HepG2 (cell line): Measurements from ENCODE around the gene ELMOD3. TPM values are rescaled to one million over a fixed set of nuclear protein-coding genes. Genes with fewer than 3 reads are reported as not detected.

Experiments
- ARID2 ChIP-seq: sonication (generic); formaldehyde crosslinking; IDR thresholded peaks from 2 replicates; pipeline ENCODE4 v1.8.1; 2022; ENCODE audit warnings: mild to moderate bottlenecking, missing genetic modification reagents, borderline replicate concordance
- ASH2L ChIP-seq: fragments of 300-600, 200-600 bp; sonication (generic); IDR thresholded peaks from 2 replicates; pipeline ENCODE4 v1.7.0; 2017; ENCODE audit warnings: low read depth, mild to moderate bottlenecking, moderate library complexity, mixed read lengths, low read length; ENCODE audit not compliant: insufficient read length
- GATA4 ChIP-seq: sonication (generic); IDR thresholded peaks from 2 replicates; pipeline ENCODE4 v1.6.1; 2016; ENCODE audit warnings: antibody characterized with exemption, low read depth, borderline replicate concordance
- IKZF4 ChIP-seq: sonication (generic); formaldehyde crosslinking; IDR thresholded peaks from 2 replicates; pipeline ENCODE4 v1.5.1; 2020; ENCODE audit warnings: borderline replicate concordance, mild to moderate bottlenecking, low read depth, missing genetic modification reagents; ENCODE audit errors: not compliant biosample characterization
- JUN ChIP-seq: sonication (generic); formaldehyde crosslinking; IDR thresholded peaks from 2 replicates; pipeline ENCODE4 v1.4.0; 2020; ENCODE audit warnings: mild to moderate bottlenecking, missing genetic modification reagents
- JUND ChIP-seq: sonication (generic); formaldehyde crosslinking; IDR thresholded peaks from 2 replicates; pipeline ENCODE4 v1.8.0; 2022; ENCODE audit warnings: mild to moderate bottlenecking, missing genetic modification reagents
- KMT2A ChIP-seq: sonication (generic); formaldehyde crosslinking; IDR thresholded peaks from 2 replicates; pipeline ENCODE4 v1.4.0; 2020; ENCODE audit warnings: missing genetic modification reagents
- MLLT10 ChIP-seq: sonication (generic); formaldehyde crosslinking; IDR thresholded peaks from 2 replicates; pipeline ENCODE4 v1.4.0; 2020; ENCODE audit warnings: missing genetic modification reagents
- MXD4 ChIP-seq: IDR thresholded peaks from 2 replicates; pipeline ENCODE4 v1.6.1; 2016; ENCODE audit warnings: mild to moderate bottlenecking, missing biosample characterization, missing genetic modification reagents
- U2AF1 ChIP-seq: fragments of 200-400 bp; formaldehyde crosslinking; optimal IDR thresholded peaks from 2 replicates; pipeline ENCODE3; 2017; ENCODE audit warnings: mild to moderate bottlenecking, low read depth, low read length
- ZBTB3 ChIP-seq: sonication (generic); formaldehyde crosslinking; IDR thresholded peaks from 2 replicates; pipeline ENCODE4 v1.4.0; 2020; ENCODE audit warnings: low read depth, mild to moderate bottlenecking, moderate library complexity, missing genetic modification reagents, borderline replicate concordance
- ZKSCAN5 ChIP-seq: sonication (generic); formaldehyde crosslinking; IDR thresholded peaks from 2 replicates; pipeline ENCODE4 v1.5.1; 2020; ENCODE audit warnings: mild to moderate bottlenecking, missing genetic modification reagents
- ZMYM2 ChIP-seq: sonication (generic); formaldehyde crosslinking; IDR thresholded peaks from 2 replicates; pipeline ENCODE4 v1.8.0; 2022; ENCODE audit warnings: mild to moderate bottlenecking, missing genetic modification reagents
- ZNF33B ChIP-seq: sonication (generic); formaldehyde crosslinking; IDR thresholded peaks from 2 replicates; pipeline ENCODE4 v1.5.1; 2020; ENCODE audit warnings: mild to moderate bottlenecking, missing genetic modification reagents
- ZNF761 ChIP-seq: sonication (generic); formaldehyde crosslinking; conservative IDR thresholded peaks from 2 replicates; pipeline ENCODE4 v1.4.0; 2020; ENCODE audit warnings: mild to moderate bottlenecking, missing genetic modification reagents
- ZNF773 ChIP-seq: sonication (generic); formaldehyde crosslinking; IDR thresholded peaks from 2 replicates; pipeline ENCODE4 v1.4.0; 2020; ENCODE audit warnings: missing genetic modification reagents, borderline replicate concordance
- ZNF839 ChIP-seq: sonication (generic); formaldehyde crosslinking; IDR thresholded peaks from 2 replicates; pipeline ENCODE4 v1.4.0; 2020; ENCODE audit warnings: missing genetic modification reagents, mild to moderate bottlenecking, borderline replicate concordance
- polyA plus RNA-seq, 8 experiments: library from polyadenylated mRNA; depleted of rRNA in 3 of 8; stranded (reverse) in 7 of 8; unstranded in 1 of 8; fragments of >200 nt; fragmentation: Illumina TruSeq in 4 of 8; extraction: Trizol in 4 of 8; gene quantifications; 2 replicates each; pipeline versions ENCODE4 v1.2.1 to v1.2.3, GENCODE V29; 2011 to 2016; ENCODE audit warnings: low read depth in 4 of 8, missing spikeins in 1 of 8, mixed read lengths in 1 of 8; ENCODE audit not compliant: insufficient read depth in 1 of 8
- total RNA-seq, 5 experiments: library from RNA; depleted of rRNA; stranded (reverse); fragments of >200 nt; fragmentation: Illumina TruSeq; extraction: Trizol; gene quantifications; 2 replicates each; pipeline ENCODE4 v1.2.3, GENCODE V29; 2016; ENCODE audit warnings: low read depth in 1 of 5
- TF ChIP-seq, protein P1 (sequence below): IDR thresholded peaks from 2 replicates; pipeline ENCODE4 v1.6.1; 2016; ENCODE audit warnings: missing compliant biosample characterization, missing genetic modification reagents, borderline replicate concordance
- TF ChIP-seq, protein P2 (sequence below): sonication (generic); formaldehyde crosslinking; IDR thresholded peaks from 2 replicates; pipeline ENCODE4 v1.5.0; 2020; ENCODE audit warnings: missing genetic modification reagents
- TF ChIP-seq, protein P3 (sequence below): sonication (generic); formaldehyde crosslinking; IDR thresholded peaks from 2 replicates; pipeline ENCODE4 v1.5.0; 2020; ENCODE audit warnings: missing genetic modification reagents
- TF ChIP-seq, protein P4 (sequence below): sonication (generic); formaldehyde crosslinking; conservative IDR thresholded peaks from 2 replicates; pipeline ENCODE4 v1.8.1; 2023; ENCODE audit warnings: missing genetic modification reagents
- TF ChIP-seq, protein P5 (sequence below): sonication (generic); formaldehyde crosslinking; IDR thresholded peaks from 2 replicates; pipeline ENCODE4 v1.4.0; 2020; ENCODE audit warnings: missing genetic modification reagents

The ELMOD3 gene
- total and polyA plus RNA-seq, 2 of the 13 experiments (the other 11 are each of a cell fraction or from before 2014, with no cell fraction given), result 13.3 to 19.5 TPM

DNA sequence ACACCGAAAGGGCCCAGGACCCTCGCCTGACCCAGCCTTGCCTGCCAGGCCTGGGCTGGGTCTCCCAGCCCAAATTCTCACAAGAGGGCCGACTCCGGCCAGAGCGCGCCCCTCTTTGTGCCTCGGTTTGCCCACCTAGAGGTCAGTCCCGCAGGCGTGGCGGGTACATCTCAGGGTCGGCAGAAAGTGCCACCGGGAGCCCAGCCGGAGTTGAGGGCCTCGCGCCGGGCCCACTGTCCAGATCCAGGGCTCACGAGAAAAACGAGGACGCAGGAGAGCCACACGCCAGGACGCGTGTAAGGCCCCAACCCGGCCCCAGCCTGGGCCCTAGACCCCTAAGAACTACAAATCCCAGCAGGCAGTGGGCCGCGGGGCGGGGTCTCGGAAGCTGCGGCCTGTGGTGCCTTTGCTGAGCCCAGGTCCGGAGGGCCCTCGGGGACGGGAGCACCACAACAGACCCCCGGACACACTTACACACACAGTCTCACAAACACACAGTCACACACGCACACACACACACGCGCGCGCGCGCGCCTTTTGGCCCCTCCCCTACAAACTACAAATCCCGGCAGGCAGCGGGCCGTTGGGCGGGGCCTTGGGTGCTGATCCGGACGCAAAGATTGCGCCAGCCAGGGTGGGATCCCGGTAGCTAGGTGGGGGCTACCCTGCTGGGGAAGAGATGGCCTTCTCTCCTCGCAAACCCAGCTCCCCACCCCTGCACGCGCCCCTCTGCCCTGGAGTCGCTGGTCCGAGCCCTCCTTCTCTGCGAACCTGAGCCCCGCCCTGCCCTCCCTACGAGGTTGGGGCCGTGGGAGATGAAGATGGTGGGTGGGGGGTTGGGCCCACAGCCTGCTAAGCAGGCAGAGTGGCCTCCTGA lies 63.8 kb downstream of the ELMOD3 start, which contains the start of gene SH2D6 (continued):
- TF ChIP-seq, protein P1, sequence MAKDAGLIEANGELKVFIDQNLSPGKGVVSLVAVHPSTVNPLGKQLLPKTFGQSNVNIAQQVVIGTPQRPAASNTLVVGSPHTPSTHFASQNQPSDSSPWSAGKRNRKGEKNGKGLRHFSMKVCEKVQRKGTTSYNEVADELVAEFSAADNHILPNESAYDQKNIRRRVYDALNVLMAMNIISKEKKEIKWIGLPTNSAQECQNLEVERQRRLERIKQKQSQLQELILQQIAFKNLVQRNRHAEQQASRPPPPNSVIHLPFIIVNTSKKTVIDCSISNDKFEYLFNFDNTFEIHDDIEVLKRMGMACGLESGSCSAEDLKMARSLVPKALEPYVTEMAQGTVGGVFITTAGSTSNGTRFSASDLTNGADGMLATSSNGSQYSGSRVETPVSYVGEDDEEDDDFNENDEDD (CRISPR knock-in tag), result peak; percentile 56; the same call in 1 of the 2 replicates
- TF ChIP-seq, protein P2, sequence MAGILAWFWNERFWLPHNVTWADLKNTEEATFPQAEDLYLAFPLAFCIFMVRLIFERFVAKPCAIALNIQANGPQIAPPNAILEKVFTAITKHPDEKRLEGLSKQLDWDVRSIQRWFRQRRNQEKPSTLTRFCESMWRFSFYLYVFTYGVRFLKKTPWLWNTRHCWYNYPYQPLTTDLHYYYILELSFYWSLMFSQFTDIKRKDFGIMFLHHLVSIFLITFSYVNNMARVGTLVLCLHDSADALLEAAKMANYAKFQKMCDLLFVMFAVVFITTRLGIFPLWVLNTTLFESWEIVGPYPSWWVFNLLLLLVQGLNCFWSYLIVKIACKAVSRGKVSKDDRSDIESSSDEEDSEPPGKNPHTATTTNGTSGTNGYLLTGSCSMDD (CRISPR knock-in tag), result no peak
- TF ChIP-seq GATA4, result 0 out of 2 replicates have a peak, but pooled peaks have one; percentile 12
- no peak; the same call in 1 of the 2 replicates for TF ChIP-seq ZNF839 (CRISPR knock-in tag)
- TF ChIP-seq ZMYM2 (CRISPR knock-in tag), result no peak
- peak; percentile 17; the same call in 1 of the 2 replicates for TF ChIP-seq JUND (CRISPR knock-in tag)
- TF ChIP-seq, protein P3, sequence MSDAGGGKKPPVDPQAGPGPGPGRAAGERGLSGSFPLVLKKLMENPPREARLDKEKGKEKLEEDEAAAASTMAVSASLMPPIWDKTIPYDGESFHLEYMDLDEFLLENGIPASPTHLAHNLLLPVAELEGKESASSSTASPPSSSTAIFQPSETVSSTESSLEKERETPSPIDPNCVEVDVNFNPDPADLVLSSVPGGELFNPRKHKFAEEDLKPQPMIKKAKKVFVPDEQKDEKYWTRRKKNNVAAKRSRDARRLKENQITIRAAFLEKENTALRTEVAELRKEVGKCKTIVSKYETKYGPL (CRISPR knock-in tag), result peak; percentile 22; the same call in 1 of the 2 replicates
- TF ChIP-seq ZBTB3 (CRISPR knock-in tag), result peak; percentile 34; the same call in 1 of the 2 replicates
- TF ChIP-seq MXD4 (CRISPR knock-in tag), result no peak; the same call in 1 of the 2 replicates
- TF ChIP-seq U2AF1, result peak; percentile 58
- TF ChIP-seq ARID2 (CRISPR knock-in tag), result peak; percentile 16; the same call in 1 of the 2 replicates
- TF ChIP-seq ZNF773 (CRISPR knock-in tag), result 0 out of 2 replicates have a peak, but pooled peaks have one; percentile 51
- no peak for TF ChIP-seq JUN
- peak; percentile 83 for TF ChIP-seq ASH2L
- 0 out of 2 replicates have a peak, but pooled peaks have one; percentile 7 for TF ChIP-seq ZNF33B (CRISPR knock-in tag)
- TF ChIP-seq, protein P4, sequence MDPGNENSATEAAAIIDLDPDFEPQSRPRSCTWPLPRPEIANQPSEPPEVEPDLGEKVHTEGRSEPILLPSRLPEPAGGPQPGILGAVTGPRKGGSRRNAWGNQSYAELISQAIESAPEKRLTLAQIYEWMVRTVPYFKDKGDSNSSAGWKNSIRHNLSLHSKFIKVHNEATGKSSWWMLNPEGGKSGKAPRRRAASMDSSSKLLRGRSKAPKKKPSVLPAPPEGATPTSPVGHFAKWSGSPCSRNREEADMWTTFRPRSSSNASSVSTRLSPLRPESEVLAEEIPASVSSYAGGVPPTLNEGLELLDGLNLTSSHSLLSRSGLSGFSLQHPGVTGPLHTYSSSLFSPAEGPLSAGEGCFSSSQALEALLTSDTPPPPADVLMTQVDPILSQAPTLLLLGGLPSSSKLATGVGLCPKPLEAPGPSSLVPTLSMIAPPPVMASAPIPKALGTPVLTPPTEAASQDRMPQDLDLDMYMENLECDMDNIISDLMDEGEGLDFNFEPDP (CRISPR knock-in tag), result peak; percentile 100
- TF ChIP-seq, protein P5, sequence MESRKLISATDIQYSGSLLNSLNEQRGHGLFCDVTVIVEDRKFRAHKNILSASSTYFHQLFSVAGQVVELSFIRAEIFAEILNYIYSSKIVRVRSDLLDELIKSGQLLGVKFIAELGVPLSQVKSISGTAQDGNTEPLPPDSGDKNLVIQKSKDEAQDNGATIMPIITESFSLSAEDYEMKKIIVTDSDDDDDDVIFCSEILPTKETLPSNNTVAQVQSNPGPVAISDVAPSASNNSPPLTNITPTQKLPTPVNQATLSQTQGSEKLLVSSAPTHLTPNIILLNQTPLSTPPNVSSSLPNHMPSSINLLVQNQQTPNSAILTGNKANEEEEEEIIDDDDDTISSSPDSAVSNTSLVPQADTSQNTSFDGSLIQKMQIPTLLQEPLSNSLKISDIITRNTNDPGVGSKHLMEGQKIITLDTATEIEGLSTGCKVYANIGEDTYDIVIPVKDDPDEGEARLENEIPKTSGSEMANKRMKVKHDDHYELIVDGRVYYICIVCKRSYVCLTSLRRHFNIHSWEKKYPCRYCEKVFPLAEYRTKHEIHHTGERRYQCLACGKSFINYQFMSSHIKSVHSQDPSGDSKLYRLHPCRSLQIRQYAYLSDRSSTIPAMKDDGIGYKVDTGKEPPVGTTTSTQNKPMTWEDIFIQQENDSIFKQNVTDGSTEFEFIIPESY (CRISPR knock-in tag), result 0 out of 2 replicates have a peak, but pooled peaks have one; percentile 35
- TF ChIP-seq KMT2A (CRISPR knock-in tag), result peak; percentile 56
- no peak for TF ChIP-seq ZNF761
- TF ChIP-seq ZKSCAN5, result no peak
- TF ChIP-seq MLLT10 (CRISPR knock-in tag), result no peak
- no peak for TF ChIP-seq IKZF4
